Progenitor cell of endocrine pancreas (in vitro differentiated cells): ENCODE measurements around the gene LAMC1. TPM values are rescaled to one million over a fixed set of nuclear protein-coding genes. Genes with fewer than 3 reads are reported as not detected.

Experiments
- DNase-seq: peaks from one replicate; pipeline ENCODE4 v3.0.0; 2021; ENCODE audit warnings: low spot score; ENCODE audit not compliant: unreplicated experiment
- H3K27ac Mint-ChIP-seq: 2 replicates; pipeline ENCODE4 v1.8.0; 2021; ENCODE audit warnings: mild to moderate bottlenecking, moderate library complexity, mixed read lengths
- H3K27me3 Mint-ChIP-seq: 2 replicates; pipeline ENCODE4 v1.8.0; 2021; ENCODE audit warnings: mixed read lengths
- H3K36me3 Mint-ChIP-seq: 2 replicates; pipeline ENCODE4 v1.8.0; 2022; ENCODE audit warnings: mixed read lengths; ENCODE audit not compliant: insufficient read depth
- H3K4me1 Mint-ChIP-seq: 2 replicates; pipeline ENCODE4 v1.8.0; 2021; ENCODE audit warnings: low read depth, mixed read lengths
- H3K4me3 Mint-ChIP-seq: 2 replicates; pipeline ENCODE4 v1.8.0; 2021; ENCODE audit warnings: low read depth, mild to moderate bottlenecking, moderate library complexity, mixed read lengths
- H3K9me3 Mint-ChIP-seq: 2 replicates; pipeline ENCODE4 v1.8.0; 2021; ENCODE audit warnings: low read depth, mixed read lengths
- total RNA-seq: library from RNA; stranded (reverse); gene quantifications from 2 replicates; pipeline ENCODE4 v1.2.1, GENCODE V29; 2021
- TF ChIP-seq, protein P1 (sequence below): fragments of 200-600 bp; sonication (generic); IDR thresholded peaks from one replicate; pipeline ENCODE4 v1.5.0; 2021; ENCODE audit warnings: antibody characterized with exemption, mild to moderate bottlenecking; ENCODE audit not compliant: unreplicated experiment

The LAMC1 gene
- total RNA-seq, 1 donor from 2014 or later = 72.9 TPM

DNA sequence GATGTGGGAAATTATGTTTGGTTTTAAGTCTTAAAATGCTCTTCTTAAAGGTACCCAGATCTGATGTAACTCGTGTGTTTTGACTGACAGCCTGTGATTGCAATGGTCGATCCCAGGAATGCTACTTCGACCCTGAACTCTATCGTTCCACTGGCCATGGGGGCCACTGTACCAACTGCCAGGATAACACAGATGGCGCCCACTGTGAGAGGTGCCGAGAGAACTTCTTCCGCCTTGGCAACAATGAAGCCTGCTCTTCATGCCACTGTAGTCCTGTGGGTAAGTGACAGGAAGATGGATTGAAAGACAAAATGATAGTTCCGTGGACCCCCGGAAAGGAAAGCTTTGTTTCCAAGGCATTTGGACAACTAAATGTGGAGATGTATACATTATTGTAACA is 91.2 kb downstream of the LAMC1 start:
- no peak overlapping the region for H3K4me3 Mint-ChIP-seq
- DNase-seq = no peak
- H3K9me3 Mint-ChIP-seq = no peaks in the 10 kb centered on the region
- TF ChIP-seq, protein P1, sequence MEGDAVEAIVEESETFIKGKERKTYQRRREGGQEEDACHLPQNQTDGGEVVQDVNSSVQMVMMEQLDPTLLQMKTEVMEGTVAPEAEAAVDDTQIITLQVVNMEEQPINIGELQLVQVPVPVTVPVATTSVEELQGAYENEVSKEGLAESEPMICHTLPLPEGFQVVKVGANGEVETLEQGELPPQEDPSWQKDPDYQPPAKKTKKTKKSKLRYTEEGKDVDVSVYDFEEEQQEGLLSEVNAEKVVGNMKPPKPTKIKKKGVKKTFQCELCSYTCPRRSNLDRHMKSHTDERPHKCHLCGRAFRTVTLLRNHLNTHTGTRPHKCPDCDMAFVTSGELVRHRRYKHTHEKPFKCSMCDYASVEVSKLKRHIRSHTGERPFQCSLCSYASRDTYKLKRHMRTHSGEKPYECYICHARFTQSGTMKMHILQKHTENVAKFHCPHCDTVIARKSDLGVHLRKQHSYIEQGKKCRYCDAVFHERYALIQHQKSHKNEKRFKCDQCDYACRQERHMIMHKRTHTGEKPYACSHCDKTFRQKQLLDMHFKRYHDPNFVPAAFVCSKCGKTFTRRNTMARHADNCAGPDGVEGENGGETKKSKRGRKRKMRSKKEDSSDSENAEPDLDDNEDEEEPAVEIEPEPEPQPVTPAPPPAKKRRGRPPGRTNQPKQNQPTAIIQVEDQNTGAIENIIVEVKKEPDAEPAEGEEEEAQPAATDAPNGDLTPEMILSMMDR = no peak
- peaks cover 25% of the 10 kb centered on the region for H3K36me3 Mint-ChIP-seq
- H3K27me3 Mint-ChIP-seq = no peaks in the 10 kb centered on the region
- no peaks in the 10 kb centered on the region for H3K4me1 Mint-ChIP-seq
- no peak overlapping the region for H3K27ac Mint-ChIP-seq

DNA sequence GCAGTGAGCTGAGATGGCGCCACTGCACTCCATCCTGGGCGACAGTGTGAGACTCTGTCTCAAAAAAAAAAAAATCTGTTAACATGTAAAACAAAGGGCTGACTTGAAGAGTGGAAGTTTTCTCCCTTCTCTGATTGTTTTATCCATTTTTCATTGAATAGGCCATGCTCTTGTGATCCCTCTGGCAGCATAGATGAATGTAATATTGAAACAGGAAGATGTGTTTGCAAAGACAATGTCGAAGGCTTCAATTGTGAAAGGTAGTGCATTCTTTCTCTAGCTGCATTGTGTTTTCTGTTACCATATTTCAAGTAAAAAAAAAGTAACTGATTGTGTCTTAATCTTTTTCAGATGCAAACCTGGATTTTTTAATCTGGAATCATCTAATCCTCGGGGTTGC is 93.2 kb downstream of the LAMC1 start:
- Mint-ChIP-seq H3K4me3 (no peak overlapping the region), H3K27me3 (no peaks in the 10 kb centered on the region), H3K27ac (no peak overlapping the region), H3K4me1 (no peaks in the 10 kb centered on the region), H3K9me3 (no peaks in the 10 kb centered on the region), H3K36me3 (peaks cover 26% of the 10 kb centered on the region)
- no peak for DNase-seq
- TF ChIP-seq, protein P1 = no peak

DNA sequence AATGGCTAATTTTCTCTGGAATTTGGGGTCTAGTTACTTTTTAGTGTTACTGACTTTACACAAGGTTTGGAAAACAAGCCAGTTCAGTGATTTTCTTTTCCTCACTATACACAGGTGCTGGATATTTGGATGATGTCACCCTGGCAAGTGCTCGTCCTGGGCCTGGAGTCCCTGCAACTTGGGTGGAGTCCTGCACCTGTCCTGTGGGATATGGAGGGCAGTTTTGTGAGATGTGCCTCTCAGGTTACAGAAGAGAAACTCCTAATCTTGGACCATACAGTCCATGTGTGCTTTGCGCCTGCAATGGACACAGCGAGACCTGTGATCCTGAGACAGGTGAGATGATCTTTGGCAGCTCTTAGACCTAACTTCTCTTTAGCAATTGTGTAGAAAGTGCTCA is 98.4 kb downstream of the LAMC1 start:
- H3K27me3 Mint-ChIP-seq = no peaks in the 10 kb centered on the region
- no peak for DNase-seq
- H3K4me1 Mint-ChIP-seq = peaks cover 2% of the 10 kb centered on the region
- H3K36me3 Mint-ChIP-seq = peaks cover 34% of the 10 kb centered on the region
- H3K27ac Mint-ChIP-seq = no peak overlapping the region
- TF ChIP-seq, protein P1 = no peak
- H3K9me3 Mint-ChIP-seq = no peaks in the 10 kb centered on the region
- H3K4me3 Mint-ChIP-seq = no peak overlapping the region

DNA sequence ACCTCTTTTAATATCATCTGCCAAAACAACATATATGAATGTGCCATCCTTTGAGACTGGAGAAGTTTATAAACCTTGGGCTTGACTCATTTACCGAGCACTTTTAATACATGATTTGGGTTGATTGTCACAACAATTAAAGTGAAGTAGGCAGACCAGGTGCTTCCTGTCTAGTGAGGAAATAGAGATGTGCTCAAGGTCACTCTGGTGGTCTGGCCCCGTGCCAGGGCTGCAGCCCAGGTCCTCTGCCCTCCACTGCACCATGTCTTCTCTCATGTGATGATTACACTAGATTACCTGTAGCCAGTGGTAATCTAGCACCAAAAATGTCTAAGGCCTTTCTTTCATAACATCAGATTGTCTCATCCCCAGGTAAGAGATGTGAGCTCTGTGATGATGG is 101.0 kb downstream of the LAMC1 start:
- Mint-ChIP-seq H3K9me3 (no peaks in the 10 kb centered on the region), H3K36me3 (peaks cover 34% of the 10 kb centered on the region), H3K27ac (no peak overlapping the region), H3K4me3 (no peak overlapping the region), H3K27me3 (no peaks in the 10 kb centered on the region), H3K4me1 (peaks cover 3% of the 10 kb centered on the region)
- TF ChIP-seq, protein P1 = no peak
- no peak for DNase-seq

DNA sequence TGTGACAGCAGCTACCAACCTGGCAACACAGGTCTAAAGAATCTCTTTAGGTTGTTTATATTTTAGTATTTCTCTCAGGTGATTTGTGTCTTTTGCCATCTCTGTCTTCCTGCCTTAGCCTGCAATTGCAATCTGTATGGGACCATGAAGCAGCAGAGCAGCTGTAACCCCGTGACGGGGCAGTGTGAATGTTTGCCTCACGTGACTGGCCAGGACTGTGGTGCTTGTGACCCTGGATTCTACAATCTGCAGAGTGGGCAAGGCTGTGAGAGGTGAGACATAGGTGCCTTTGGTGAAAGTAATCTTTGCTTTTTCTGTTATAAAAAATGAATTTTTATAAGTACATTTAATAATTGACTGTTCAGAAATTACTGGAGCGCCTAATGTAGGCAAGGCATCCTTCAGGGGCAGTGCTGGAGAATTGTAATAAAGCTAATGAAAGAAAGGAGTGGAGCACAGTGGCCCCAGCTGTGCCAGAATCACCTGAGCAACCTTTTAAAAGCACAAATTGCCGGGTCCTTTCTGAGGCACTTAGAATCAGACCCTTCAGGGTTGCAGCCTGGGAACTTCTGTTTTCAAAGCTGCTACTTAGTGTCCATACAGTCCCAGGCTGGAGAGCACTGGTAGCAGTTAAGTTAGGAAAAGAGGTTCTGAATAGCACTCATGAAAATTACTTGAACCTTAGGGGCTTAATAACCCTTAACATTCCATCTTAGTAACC is 102.2 kb downstream of the LAMC1 start:
- Mint-ChIP-seq H3K36me3 (peaks cover 35% of the 10 kb centered on the region), H3K27ac (no peak overlapping the region), H3K27me3 (no peaks in the 10 kb centered on the region), H3K4me3 (no peak overlapping the region), H3K4me1 (peaks cover 3% of the 10 kb centered on the region), H3K9me3 (no peaks in the 10 kb centered on the region)
- DNase-seq = no peak
- TF ChIP-seq, protein P1 = no peak
